Retinal pigment epithelial cell (primary cell): ENCODE results near the gene FAHD2A.
"Not testable (repeated sequence)": the region's sequence is repeated elsewhere in the genome, so short reads cannot be mapped to it uniquely, and the experiment has no call there.

ENCODE experiments used
- DNase-seq: peaks from one replicate; pipeline ENCODE4 v3.0.0-alpha.2; 2010; ENCODE audit warnings: low read depth
- H3K4me3 ChIP-seq: 2 replicates; pipeline ENCODE4 v1.5.1; 2011; ENCODE audit warnings: mild to moderate bottlenecking, low read length, control low read depth, moderate library complexity
- TF ChIP-seq, protein P1 (sequence below): conservative IDR thresholded peaks from 2 replicates; pipeline ENCODE4 v1.5.1; 2011; ENCODE audit warnings: low read depth, low read length, control low read depth, inconsistent platforms

The FAHD2A gene

GRCh38 chr2:95376311-95377215, 25.9 kb upstream of the FAHD2A start:
- TF ChIP-seq, protein P1, sequence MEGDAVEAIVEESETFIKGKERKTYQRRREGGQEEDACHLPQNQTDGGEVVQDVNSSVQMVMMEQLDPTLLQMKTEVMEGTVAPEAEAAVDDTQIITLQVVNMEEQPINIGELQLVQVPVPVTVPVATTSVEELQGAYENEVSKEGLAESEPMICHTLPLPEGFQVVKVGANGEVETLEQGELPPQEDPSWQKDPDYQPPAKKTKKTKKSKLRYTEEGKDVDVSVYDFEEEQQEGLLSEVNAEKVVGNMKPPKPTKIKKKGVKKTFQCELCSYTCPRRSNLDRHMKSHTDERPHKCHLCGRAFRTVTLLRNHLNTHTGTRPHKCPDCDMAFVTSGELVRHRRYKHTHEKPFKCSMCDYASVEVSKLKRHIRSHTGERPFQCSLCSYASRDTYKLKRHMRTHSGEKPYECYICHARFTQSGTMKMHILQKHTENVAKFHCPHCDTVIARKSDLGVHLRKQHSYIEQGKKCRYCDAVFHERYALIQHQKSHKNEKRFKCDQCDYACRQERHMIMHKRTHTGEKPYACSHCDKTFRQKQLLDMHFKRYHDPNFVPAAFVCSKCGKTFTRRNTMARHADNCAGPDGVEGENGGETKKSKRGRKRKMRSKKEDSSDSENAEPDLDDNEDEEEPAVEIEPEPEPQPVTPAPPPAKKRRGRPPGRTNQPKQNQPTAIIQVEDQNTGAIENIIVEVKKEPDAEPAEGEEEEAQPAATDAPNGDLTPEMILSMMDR = no peak
- no peak overlapping the region for H3K4me3 ChIP-seq
- DNase-seq = no peak

DNA sequence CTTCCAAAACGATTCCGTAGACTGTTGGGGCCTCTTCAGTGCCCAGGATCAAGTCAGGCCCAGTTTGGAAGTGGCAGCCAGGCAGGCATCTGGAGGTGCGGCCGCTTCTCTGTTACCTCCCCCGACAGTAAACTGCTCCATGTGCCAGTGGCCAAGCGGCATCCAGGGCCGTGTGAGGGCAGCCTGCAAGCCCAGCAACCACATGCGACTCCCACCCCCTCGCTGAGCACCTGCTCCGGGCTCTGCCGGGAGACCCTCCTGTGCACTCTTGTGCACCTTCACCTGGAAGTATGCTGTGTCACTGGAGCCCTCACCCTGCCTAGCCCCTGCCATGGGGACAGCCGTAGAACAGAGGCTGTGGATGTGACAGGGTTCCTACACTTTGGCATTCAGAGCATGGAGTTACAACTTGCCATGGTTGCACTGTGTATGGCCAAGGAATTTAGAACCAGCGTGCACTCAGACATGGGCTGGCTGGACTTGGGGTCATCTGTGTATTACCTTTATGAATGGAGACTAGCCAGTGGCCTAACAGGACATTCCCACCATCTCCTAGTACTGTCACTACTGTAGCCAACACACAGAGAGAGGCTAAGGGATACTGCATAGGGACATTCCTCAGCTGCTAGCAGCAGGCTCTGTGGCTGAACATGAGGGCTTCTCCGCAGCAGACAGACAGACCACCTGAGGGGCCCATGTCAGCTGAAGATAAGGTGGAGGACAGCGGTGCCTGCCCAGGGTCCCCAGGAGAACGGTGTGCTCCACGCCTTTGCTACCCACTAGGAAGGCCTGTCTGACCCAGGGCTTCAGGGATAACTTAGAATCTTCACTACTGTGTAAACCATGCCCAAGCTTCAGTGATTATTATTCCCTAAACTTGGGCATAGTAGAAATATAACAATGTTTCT, 25.0 kb upstream of the FAHD2A start:
- TF ChIP-seq, protein P1 = no peak
- no peak for DNase-seq
- no peak overlapping the region for H3K4me3 ChIP-seq

- DNase-seq, H3K4me3 ChIP-seq: not testable (repeated sequence)
These were observed 24.2 kb upstream of the FAHD2A start for GRCh38 chr2:95378281-95378680.

- no peak overlapping the region for H3K4me3 ChIP-seq
- no peak for DNase-seq
- TF ChIP-seq, protein P1 = peak; percentile 50
These were observed 23.1 kb upstream of the FAHD2A start for GRCh38 chr2:95379371-95379831.

DNA sequence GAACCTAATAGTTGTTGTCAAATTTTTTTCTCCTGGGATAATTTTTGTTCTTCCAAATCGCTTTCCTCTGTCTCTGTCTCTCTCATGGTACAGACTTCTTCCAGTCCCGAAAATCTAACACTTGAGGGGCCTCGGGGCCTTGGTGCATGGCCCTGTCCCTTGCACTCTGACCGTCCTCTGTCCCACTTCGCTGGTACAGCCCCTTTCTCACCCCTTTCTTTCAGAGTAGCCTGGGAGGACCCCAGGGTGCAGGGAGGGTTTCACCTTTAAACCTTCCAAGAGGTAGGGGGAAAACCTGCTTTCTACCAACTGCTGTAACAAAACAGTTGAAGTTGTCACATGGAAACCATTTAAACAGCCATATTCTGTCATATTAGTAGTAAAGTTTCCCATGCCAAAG, 22.2 kb upstream of the FAHD2A start:
- TF ChIP-seq, protein P1 = no peak
- DNase-seq = no peak
- no peak overlapping the region for H3K4me3 ChIP-seq

DNA sequence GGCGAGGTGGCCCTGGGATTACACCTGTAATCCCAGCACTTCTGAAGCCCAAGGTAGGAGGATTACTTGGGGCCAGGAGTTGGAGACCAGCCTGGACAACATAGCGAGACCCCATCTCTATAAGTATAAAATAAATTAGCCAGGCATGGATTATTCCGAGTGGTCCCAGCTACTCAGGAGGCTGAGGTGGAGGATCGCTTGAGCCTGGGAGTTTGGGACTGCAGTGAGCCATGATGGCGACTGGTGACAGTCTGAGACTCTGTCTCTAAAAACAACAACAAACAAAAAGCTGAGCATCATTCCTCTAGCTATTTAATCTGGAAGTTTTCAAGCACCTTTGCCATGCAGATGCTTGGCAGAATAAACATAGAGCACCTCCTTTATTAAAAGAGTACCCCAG, 21.8 kb upstream of the FAHD2A start:
- H3K4me3 ChIP-seq = no peak overlapping the region
- DNase-seq = no peak
- TF ChIP-seq, protein P1 = no peak
